ENCODE data around the gene VAX1. TPM values are rescaled to one million over a fixed set of nuclear protein-coding genes. Genes with fewer than 3 reads are reported as not detected.

The VAX1 gene
- total and polyA plus RNA-seq, 2 experiments from 2014 or later, result not detected

Small RNAs within 50 kb of the gene (microRNA-seq; reads per million reads assigned to microRNA genes)
- not detected for gene MIR3663 (ENCODE audit: borderline number of aligned reads)

Small RNAs within 50 kb of the gene (small RNA-seq; reads per million reads assigned to genes)
- not detected for gene MIR3663 (ENCODE audit: low read depth, low replicate concordance)

Other genes with a start within 250 kb of the VAX1 start
- 0.86 and 1.6 TPM in 2 replicates for gene SHTN1, start 133.1 kb downstream of the VAX1 start, total RNA-seq (2014; rRNA removed; shearing (Covaris generic))
- gene SHTN1, start 133.1 kb downstream of the VAX1 start, polyA plus RNA-seq (2016; fragmentation: Nextera tagmentation; extraction: Ambion mirVana), result 3.2 and 3.5 TPM in 2 replicates
- not detected in 2 replicates for gene KCNK18, start 59.2 kb upstream of the VAX1 start, total RNA-seq (2014; rRNA removed; shearing (Covaris generic))
- not detected in 2 replicates for gene KCNK18, start 59.2 kb upstream of the VAX1 start, polyA plus RNA-seq (2016; fragmentation: Nextera tagmentation; extraction: Ambion mirVana)
- gene SLC18A2, start 102.8 kb upstream of the VAX1 start, total RNA-seq (2014; rRNA removed; shearing (Covaris generic)), result not detected in 2 replicates
- 0.91 and 1.2 TPM in 2 replicates for gene SLC18A2, start 102.8 kb upstream of the VAX1 start, polyA plus RNA-seq (2016; fragmentation: Nextera tagmentation; extraction: Ambion mirVana)
- 19.7 and 20.1 TPM in 2 replicates for gene PDZD8, start 237.2 kb upstream of the VAX1 start, total RNA-seq (2014; rRNA removed; shearing (Covaris generic))
- gene PDZD8, start 237.2 kb upstream of the VAX1 start, polyA plus RNA-seq (2016; fragmentation: Nextera tagmentation; extraction: Ambion mirVana), result 13.8 and 14.4 TPM in 2 replicates

Measured in GM23248 (cell line).